SK-N-MC (cell line): ENCODE data around the gene ANKRD11.
"Not testable (repeated sequence)": the region's sequence is repeated elsewhere in the genome, so short reads cannot be mapped to it uniquely, and the experiment has no call there.

ENCODE experiments used
- DNase-seq: peaks from one replicate; pipeline ENCODE4 v3.0.0-alpha.2; 2011; ENCODE audit warnings: low read depth, low spot score
- H3K27ac ChIP-seq: fragments of 200-600 bp; sonication (generic); 2 replicates; pipeline ENCODE4 v1.5.1; 2016; ENCODE audit warnings: mixed run types
- H3K36me3 ChIP-seq: fragments of 200-600 bp; sonication (generic); 2 replicates; pipeline ENCODE4 v1.6.1; 2017; ENCODE audit warnings: antibody characterized with exemption, low read length, mixed read lengths; ENCODE audit not compliant: insufficient read depth
- H3K4me3 ChIP-seq: fragments of 200-600 bp; sonication (generic); 2 replicates; pipeline ENCODE4 v1.5.1; 2016
- H3K9ac ChIP-seq: fragments of 200-600 bp; sonication (generic); 2 replicates; pipeline ENCODE4 v1.8.0; 2017; ENCODE audit warnings: mixed run types, mixed read lengths; ENCODE audit not compliant: insufficient read length
- H3K9me3 ChIP-seq: fragments of 200-600 bp; sonication (generic); 2 replicates; pipeline ENCODE4 v1.6.1; 2017; ENCODE audit warnings: low read depth, mild to moderate bottlenecking, antibody characterized with exemption, low read length, moderate library complexity, mixed read lengths
- EZH2 ChIP-seq: fragments of 200-600 bp; sonication (generic); IDR thresholded peaks from one replicate; pipeline ENCODE4 v1.6.1; 2017; ENCODE audit warnings: antibody characterized with exemption
- FOXP2 ChIP-seq: optimal IDR thresholded peaks from 2 replicates; pipeline ENCODE3; 2011; ENCODE audit warnings: mild to moderate bottlenecking, moderate library complexity; ENCODE audit not compliant: insufficient read depth; ENCODE audit errors: extremely low read length, control extremely low read depth
- POLR2AphosphoS5 ChIP-seq: IDR thresholded peaks from 2 replicates; pipeline ENCODE4 v1.6.1; 2012; ENCODE audit warnings: mild to moderate bottlenecking, low read depth, low read length, borderline replicate concordance

ANKRD11 gene

GRCh38 chr16:89272631-89273030 is 217.7 kb downstream of the ANKRD11 start:
- peaks cover 41% of the 10 kb centered on the region; the same call in 1 of the 2 replicates for H3K36me3 ChIP-seq
- H3K27ac ChIP-seq = no peak overlapping the region
- TF ChIP-seq POLR2AphosphoS5 = no peak
- H3K9me3 ChIP-seq = no peaks in the 10 kb centered on the region
- no peak overlapping the region for H3K4me3 ChIP-seq
- no peak overlapping the region for H3K9ac ChIP-seq
- DNase-seq = no peak

- peaks cover 35% of the 10 kb centered on the region; the same call in 1 of the 2 replicates for H3K36me3 ChIP-seq
- H3K27ac ChIP-seq = no peak overlapping the region
- no peak overlapping the region for H3K4me3 ChIP-seq
- TF ChIP-seq FOXP2 (no peak), POLR2AphosphoS5 (no peak), EZH2 (no peak)
- H3K9me3 ChIP-seq = no peaks in the 10 kb centered on the region
- no peak for DNase-seq
- H3K9ac ChIP-seq = no peak overlapping the region
Observed at GRCh38 chr16:89270666-89271345, 219.6 kb downstream of the ANKRD11 start.

- peaks cover 35% of the 10 kb centered on the region; the same call in 1 of the 2 replicates for H3K36me3 ChIP-seq
Observed at GRCh38 chr16:89269805-89270665, 220.3 kb downstream of the ANKRD11 start.

GRCh38 chr16:89268987-89269735 is 221.2 kb downstream of the ANKRD11 start:
- TF ChIP-seq EZH2 = no peak
- no peak for TF ChIP-seq FOXP2
- no peak for TF ChIP-seq POLR2AphosphoS5
- Histone ChIP-seq H3K9me3 (no peaks in the 10 kb centered on the region), H3K36me3 (peaks cover 31% of the 10 kb centered on the region; the same call in 1 of the 2 replicates), H3K27ac (no peak overlapping the region), H3K4me3 (no peak overlapping the region), H3K9ac (no peak overlapping the region)
- no peak for DNase-seq

More at GRCh38 chr16:89269805-89270665, 220.3 kb downstream of the ANKRD11 start:
- Histone ChIP-seq H3K27ac (no peak overlapping the region), H3K9me3 (no peaks in the 10 kb centered on the region), H3K4me3 (no peak overlapping the region), H3K9ac (no peak overlapping the region)
- DNase-seq = no peak
- TF ChIP-seq FOXP2 (no peak), EZH2 (no peak), POLR2AphosphoS5 (no peak)

- no peak overlapping the region for H3K4me3 ChIP-seq
- DNase-seq = no peak
- H3K9ac ChIP-seq = no peak overlapping the region
- H3K27ac ChIP-seq = no peak overlapping the region
- peaks cover 29% of the 10 kb centered on the region; the same call in 1 of the 2 replicates for H3K36me3 ChIP-seq
- TF ChIP-seq EZH2 (no peak), FOXP2 (no peak), POLR2AphosphoS5 (no peak)
- no peaks in the 10 kb centered on the region for H3K9me3 ChIP-seq
Observed at GRCh38 chr16:89268585-89268984, 221.8 kb downstream of the ANKRD11 start.

GRCh38 chr16:89267746-89268145 is 222.6 kb downstream of the ANKRD11 start:
- H3K9ac ChIP-seq, H3K4me3 ChIP-seq, H3K27ac ChIP-seq, DNase-seq, H3K9me3 ChIP-seq: not testable (repeated sequence)
- H3K36me3 ChIP-seq = peaks cover 26% of the 10 kb centered on the region; the same call in 1 of the 2 replicates

GRCh38 chr16:89266521-89267134 is 223.7 kb downstream of the ANKRD11 start:
- no peaks in the 10 kb centered on the region for H3K9me3 ChIP-seq
- no peak overlapping the region for H3K27ac ChIP-seq
- no peak overlapping the region for H3K4me3 ChIP-seq
- H3K9ac ChIP-seq = no peak overlapping the region
- peaks cover 23% of the 10 kb centered on the region; the same call in 1 of the 2 replicates for H3K36me3 ChIP-seq
- TF ChIP-seq POLR2AphosphoS5 = no peak
- no peak for TF ChIP-seq FOXP2
- TF ChIP-seq EZH2 = no peak
- DNase-seq = no peak

- H3K36me3 ChIP-seq = peaks cover 17% of the 10 kb centered on the region; the same call in 1 of the 2 replicates
- H3K9ac ChIP-seq = no peak overlapping the region
- no peaks in the 10 kb centered on the region for H3K9me3 ChIP-seq
- no peak for TF ChIP-seq EZH2
- TF ChIP-seq FOXP2 = no peak
- no peak for TF ChIP-seq POLR2AphosphoS5
- no peak for DNase-seq
- no peak overlapping the region for H3K4me3 ChIP-seq
- H3K27ac ChIP-seq = no peak overlapping the region
Observed at GRCh38 chr16:89265647-89266046, 224.7 kb downstream of the ANKRD11 start.
